Mesothelial cell of epicardium (in vitro differentiated cells): ENCODE data around the gene REPIN1. TPM values are rescaled to one million over a fixed set of nuclear protein-coding genes. Genes with fewer than 3 reads are reported as not detected.
"Not testable (repeated sequence)": the region's sequence is repeated elsewhere in the genome, so short reads cannot be mapped to it uniquely, and the experiment has no call there.

Experiments used
- DNase-seq, 2 experiments: peaks; one replicate each; pipeline ENCODE4 v3.0.0; 2021; ENCODE audit warnings: low spot score in 2 of 2; ENCODE audit not compliant: unreplicated experiment in 2 of 2
- H3K27ac Mint-ChIP-seq: 2 replicates; pipeline ENCODE4 v1.8.0; 2021; ENCODE audit warnings: mixed read lengths
- H3K27me3 Mint-ChIP-seq: 2 replicates; pipeline ENCODE4 v1.8.0; 2021; ENCODE audit warnings: low read depth, mixed read lengths
- H3K36me3 Mint-ChIP-seq: 2 replicates; pipeline ENCODE4 v1.8.0; 2021; ENCODE audit warnings: mixed read lengths
- H3K4me1 Mint-ChIP-seq: 2 replicates; pipeline ENCODE4 v1.8.0; 2021; ENCODE audit warnings: mixed read lengths
- H3K4me3 Mint-ChIP-seq: 2 replicates; pipeline ENCODE4 v1.8.0; 2021; ENCODE audit warnings: mild to moderate bottlenecking, moderate library complexity, mixed read lengths
- H3K9me3 Mint-ChIP-seq: 2 replicates; pipeline ENCODE4 v1.8.0; 2021; ENCODE audit warnings: mixed read lengths
- total RNA-seq: library from RNA; stranded (reverse); gene quantifications from 3 replicates; pipeline ENCODE4 v1.2.1, GENCODE V29; 2021
- TF ChIP-seq, protein P1 (sequence below): fragments of 200-600 bp; sonication (generic); IDR thresholded peaks from one replicate; pipeline ENCODE4 v1.5.0; 2021; ENCODE audit warnings: antibody characterized with exemption; ENCODE audit not compliant: unreplicated experiment

Gene REPIN1
- total RNA-seq, 1 donor from 2014 or later = 148 TPM

DNA sequence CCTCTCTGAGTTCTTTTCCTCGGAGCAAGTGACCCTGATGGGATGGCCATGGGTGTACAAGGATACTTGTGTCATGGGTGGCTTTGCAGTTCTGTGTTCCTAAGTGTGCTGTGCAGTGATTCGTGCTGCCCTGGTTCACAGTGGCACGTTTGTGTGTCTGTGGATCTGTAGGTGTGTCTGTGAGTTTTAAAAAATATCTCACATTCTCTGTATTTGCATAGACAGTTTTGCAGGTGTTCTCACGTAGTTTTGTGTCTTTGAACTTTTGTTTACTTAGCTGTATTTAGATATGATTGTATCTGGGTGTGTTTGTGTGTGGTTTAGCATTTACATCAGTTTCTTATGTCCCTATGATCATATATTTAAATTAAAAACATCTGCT lies 14.2 kb downstream of the REPIN1 start:
- H3K4me3 Mint-ChIP-seq = peak overlapping the region; percentile 16
- peaks cover 71% of the 10 kb centered on the region for H3K4me1 Mint-ChIP-seq
- no peak for DNase-seq
- H3K9me3 Mint-ChIP-seq = no peaks in the 10 kb centered on the region
- TF ChIP-seq, protein P1, sequence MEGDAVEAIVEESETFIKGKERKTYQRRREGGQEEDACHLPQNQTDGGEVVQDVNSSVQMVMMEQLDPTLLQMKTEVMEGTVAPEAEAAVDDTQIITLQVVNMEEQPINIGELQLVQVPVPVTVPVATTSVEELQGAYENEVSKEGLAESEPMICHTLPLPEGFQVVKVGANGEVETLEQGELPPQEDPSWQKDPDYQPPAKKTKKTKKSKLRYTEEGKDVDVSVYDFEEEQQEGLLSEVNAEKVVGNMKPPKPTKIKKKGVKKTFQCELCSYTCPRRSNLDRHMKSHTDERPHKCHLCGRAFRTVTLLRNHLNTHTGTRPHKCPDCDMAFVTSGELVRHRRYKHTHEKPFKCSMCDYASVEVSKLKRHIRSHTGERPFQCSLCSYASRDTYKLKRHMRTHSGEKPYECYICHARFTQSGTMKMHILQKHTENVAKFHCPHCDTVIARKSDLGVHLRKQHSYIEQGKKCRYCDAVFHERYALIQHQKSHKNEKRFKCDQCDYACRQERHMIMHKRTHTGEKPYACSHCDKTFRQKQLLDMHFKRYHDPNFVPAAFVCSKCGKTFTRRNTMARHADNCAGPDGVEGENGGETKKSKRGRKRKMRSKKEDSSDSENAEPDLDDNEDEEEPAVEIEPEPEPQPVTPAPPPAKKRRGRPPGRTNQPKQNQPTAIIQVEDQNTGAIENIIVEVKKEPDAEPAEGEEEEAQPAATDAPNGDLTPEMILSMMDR = no peak
- peaks cover 4% of the 10 kb centered on the region for H3K36me3 Mint-ChIP-seq
- H3K27me3 Mint-ChIP-seq = no peaks in the 10 kb centered on the region
- H3K27ac Mint-ChIP-seq = peak overlapping the region; percentile 95

DNA sequence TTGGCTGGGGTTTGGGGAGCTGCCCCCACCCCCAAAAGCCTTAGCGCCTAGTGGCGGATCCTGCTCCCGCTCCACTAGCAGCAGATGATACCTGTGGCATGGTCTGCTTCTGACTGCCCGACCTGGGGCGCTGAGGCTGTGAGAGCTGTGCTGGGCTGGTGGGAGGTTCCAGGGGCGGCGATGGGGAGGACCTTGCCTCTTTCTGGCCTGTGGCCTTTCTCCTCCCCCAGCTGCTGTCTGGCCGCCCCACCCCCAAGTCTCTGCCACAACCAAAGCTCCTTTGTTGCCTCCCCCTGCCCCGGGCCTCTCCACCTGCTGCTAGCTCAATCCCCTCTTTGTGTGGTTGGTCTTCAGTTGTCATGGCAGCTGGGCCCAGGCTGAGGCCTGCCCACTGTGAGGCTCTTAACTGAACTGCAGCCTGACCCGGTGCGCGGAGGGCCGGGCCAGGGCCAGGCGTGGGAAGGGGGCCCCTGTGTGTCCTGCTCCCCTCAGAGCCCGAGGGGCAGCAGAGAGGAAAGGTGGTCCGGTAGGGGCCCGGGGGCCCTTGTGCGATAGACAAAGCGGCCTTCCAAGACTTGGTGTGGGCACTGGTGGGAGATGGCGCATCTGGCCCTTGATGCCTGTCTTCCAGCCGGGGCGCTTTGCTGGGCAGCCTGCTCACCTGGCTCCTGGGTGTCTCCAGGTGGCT lies 15.2 kb downstream of the REPIN1 start:
- Mint-ChIP-seq H3K4me3 (no peak overlapping the region), H3K4me1 (peaks cover 71% of the 10 kb centered on the region), H3K27ac (peak overlapping the region; percentile 95), H3K36me3 (peaks cover 4% of the 10 kb centered on the region), H3K9me3 (no peaks in the 10 kb centered on the region), H3K27me3 (no peaks in the 10 kb centered on the region)
- TF ChIP-seq, protein P1 = no peak
- DNase-seq = no peak

DNA sequence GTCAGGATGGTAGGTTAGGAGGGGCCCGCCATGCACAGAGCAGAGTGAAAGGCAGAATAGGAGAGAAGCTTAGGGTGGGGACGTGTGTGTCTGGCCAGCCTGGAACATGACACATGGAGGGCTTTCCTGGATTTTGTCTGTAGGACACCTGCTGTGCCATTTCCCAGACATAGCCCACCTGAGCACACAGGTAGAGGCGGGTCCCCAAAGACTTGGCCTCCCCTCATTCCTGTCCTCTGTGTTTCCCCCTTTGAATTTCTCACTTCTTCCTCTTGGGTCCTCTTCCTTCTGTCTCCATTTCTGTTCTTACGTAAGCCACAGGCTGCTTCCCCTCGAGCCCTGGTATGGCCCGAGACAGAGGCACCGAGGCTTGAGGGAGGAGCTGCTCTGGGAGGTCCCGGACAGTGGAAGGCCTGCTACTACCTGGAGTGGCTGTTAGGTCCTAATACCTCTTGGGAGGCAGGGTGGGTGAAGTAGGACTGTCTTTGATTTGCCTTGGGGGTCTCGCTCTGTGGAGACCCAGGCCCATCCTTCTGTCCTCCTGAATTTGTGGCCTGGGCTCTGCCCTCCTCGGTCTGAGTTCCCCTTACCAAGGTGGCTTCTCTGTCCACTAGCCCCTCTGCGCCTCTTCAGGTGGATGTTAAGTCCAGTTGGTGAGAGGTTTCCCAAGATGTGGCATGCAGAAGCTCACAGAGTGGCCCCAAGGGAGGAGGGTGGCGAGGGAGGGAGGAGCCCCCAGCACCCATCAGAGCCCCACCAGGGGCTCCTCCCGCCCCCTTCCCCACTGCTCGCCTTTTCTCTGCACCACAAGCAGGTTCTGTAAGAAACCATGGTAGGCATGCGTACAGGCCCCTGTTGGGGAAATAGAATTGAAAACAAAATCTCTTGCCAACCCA lies 16.0 kb downstream of the REPIN1 start:
- H3K9me3 Mint-ChIP-seq = no peaks in the 10 kb centered on the region
- peaks cover 69% of the 10 kb centered on the region for H3K4me1 Mint-ChIP-seq
- H3K27me3 Mint-ChIP-seq = no peaks in the 10 kb centered on the region
- TF ChIP-seq, protein P1 = no peak
- H3K36me3 Mint-ChIP-seq = peaks cover 4% of the 10 kb centered on the region
- H3K27ac Mint-ChIP-seq = peak overlapping the region; percentile 95
- H3K4me3 Mint-ChIP-seq = peak overlapping the region; percentile 26
- DNase-seq = no peak

DNA sequence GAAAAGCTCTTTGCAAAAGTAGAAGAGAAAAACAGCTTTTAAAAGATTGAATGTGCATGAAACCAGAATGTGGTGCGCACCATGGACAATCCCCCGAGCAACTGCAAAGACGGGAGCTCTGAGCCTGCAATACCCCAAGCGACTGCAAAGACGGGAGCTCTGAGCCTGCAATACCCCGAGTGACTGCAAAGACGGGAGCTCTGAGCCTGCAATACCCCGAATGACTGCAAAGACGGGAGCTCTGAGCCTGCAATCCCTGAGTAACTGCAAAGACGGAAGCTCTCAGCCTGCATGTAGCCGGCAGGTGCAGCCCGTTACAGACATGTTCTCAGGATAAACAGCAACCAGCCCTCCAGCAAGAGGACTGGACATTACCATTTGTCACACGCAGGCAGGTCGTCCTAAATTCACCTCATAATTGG lies 16.7 kb downstream of the REPIN1 start:
- Mint-ChIP-seq H3K4me3 (no peak overlapping the region), H3K27me3 (no peaks in the 10 kb centered on the region), H3K27ac (peak overlapping the region; percentile 50), H3K36me3 (peaks cover 5% of the 10 kb centered on the region), H3K9me3 (no peaks in the 10 kb centered on the region), H3K4me1 (peaks cover 62% of the 10 kb centered on the region)
- DNase-seq = no peak
- TF ChIP-seq, protein P1 = no peak

DNA sequence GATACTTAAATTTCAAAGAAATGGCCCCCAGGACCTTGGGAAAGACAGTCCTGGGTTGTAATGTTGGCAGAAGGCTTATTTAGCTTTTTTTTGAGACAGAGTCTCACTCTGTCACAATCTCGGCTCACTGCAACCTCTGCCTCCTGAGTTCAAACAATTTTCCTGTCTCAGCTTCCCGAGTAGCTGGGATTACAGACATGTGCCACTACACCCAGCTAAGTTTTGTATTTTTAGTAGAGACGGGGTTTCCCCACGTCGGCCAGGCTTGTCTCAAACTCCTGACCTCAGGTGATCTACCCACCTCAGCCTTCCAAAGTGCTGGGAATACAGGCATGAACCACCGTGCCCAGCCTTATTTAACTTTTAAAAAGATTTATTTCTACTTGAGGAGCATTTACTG lies 17.3 kb downstream of the REPIN1 start:
- H3K36me3 Mint-ChIP-seq = peaks cover 11% of the 10 kb centered on the region
- H3K27ac Mint-ChIP-seq = peak overlapping the region; percentile 50
- H3K4me1 Mint-ChIP-seq = peaks cover 57% of the 10 kb centered on the region
- not testable (repeated sequence) for H3K27me3 Mint-ChIP-seq, DNase-seq, H3K9me3 Mint-ChIP-seq, H3K4me3 Mint-ChIP-seq

DNA sequence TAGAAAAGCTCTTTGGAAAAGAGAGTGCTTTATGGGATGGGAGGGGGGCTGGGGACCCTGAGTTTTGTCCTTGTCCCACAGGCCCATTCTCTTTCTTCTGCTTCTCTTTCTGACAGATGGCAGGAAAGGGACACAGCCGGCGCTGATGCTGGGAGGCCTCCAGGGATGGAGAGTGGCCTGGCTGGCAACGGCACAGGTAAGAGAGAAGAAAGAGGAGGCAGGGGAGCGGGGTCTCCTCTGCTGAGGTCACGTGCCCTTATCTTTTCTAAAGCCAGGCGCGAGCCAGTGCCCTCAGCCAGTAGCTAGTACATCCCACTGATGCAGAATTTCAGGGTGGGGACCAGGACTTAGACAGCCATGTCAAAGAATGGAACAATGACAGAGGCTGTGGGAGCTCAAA lies 19.7 kb downstream of the REPIN1 start:
- H3K4me1 Mint-ChIP-seq = peaks cover 38% of the 10 kb centered on the region
- no peak for DNase-seq
- H3K4me3 Mint-ChIP-seq = no peak overlapping the region
- peaks cover 14% of the 10 kb centered on the region for H3K36me3 Mint-ChIP-seq
- no peaks in the 10 kb centered on the region for H3K9me3 Mint-ChIP-seq
- H3K27me3 Mint-ChIP-seq = no peaks in the 10 kb centered on the region
- TF ChIP-seq, protein P1 = no peak
- H3K27ac Mint-ChIP-seq = no peak overlapping the region
